ENCODE data around the gene CLCA2. TPM values are rescaled to one million over a fixed set of nuclear protein-coding genes. Genes with fewer than 3 reads are reported as not detected.

Gene CLCA2, protein sequence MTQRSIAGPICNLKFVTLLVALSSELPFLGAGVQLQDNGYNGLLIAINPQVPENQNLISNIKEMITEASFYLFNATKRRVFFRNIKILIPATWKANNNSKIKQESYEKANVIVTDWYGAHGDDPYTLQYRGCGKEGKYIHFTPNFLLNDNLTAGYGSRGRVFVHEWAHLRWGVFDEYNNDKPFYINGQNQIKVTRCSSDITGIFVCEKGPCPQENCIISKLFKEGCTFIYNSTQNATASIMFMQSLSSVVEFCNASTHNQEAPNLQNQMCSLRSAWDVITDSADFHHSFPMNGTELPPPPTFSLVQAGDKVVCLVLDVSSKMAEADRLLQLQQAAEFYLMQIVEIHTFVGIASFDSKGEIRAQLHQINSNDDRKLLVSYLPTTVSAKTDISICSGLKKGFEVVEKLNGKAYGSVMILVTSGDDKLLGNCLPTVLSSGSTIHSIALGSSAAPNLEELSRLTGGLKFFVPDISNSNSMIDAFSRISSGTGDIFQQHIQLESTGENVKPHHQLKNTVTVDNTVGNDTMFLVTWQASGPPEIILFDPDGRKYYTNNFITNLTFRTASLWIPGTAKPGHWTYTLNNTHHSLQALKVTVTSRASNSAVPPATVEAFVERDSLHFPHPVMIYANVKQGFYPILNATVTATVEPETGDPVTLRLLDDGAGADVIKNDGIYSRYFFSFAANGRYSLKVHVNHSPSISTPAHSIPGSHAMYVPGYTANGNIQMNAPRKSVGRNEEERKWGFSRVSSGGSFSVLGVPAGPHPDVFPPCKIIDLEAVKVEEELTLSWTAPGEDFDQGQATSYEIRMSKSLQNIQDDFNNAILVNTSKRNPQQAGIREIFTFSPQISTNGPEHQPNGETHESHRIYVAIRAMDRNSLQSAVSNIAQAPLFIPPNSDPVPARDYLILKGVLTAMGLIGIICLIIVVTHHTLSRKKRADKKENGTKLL
- total RNA-seq = not detected
- polyA plus RNA-seq = 1 to 10 TPM in 1 of 3 donors, under 1 TPM in 2; 0.60 to 2.1 (median 0.60) TPM

DNA sequence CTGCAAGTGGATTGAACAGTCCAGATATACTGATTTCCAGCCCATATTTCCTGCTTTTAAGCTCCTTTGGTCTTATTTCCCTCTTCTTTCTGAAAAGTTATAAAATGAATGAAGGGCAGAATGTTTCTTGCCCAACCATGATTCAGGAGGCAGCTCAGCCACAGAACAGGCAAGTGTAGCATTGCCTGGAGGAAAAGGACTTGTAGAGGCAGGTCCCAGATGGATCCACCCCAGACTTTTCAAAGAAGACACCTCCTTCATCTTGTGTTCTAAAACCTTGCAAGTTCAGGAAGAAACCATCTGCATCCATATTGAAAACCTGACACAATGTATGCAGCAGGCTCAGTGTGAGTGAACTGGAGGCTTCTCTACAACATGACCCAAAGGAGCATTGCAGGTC lies at the start of gene CLCA2:
TSS of gene CLCA2 (plus strand) at position 299 of the 400 bp plus-strand sequence. CDS start at position 376, 77 bp downstream.
- H3K4me3 ChIP-seq = no peak within 1 kb of the TSS
- intact Hi-C loops (cut with DNase I) = no loop called here
- H3K9me3 ChIP-seq = no peaks in the 10 kb centered on the region
- no peak for DNase-seq
- no peaks in the 10 kb centered on the region for H3K36me3 ChIP-seq
- H3K27ac ChIP-seq = no peak within 1 kb of the TSS
- H3K27me3 ChIP-seq = no peaks in the 10 kb centered on the region
- TF ChIP-seq, protein P1, sequence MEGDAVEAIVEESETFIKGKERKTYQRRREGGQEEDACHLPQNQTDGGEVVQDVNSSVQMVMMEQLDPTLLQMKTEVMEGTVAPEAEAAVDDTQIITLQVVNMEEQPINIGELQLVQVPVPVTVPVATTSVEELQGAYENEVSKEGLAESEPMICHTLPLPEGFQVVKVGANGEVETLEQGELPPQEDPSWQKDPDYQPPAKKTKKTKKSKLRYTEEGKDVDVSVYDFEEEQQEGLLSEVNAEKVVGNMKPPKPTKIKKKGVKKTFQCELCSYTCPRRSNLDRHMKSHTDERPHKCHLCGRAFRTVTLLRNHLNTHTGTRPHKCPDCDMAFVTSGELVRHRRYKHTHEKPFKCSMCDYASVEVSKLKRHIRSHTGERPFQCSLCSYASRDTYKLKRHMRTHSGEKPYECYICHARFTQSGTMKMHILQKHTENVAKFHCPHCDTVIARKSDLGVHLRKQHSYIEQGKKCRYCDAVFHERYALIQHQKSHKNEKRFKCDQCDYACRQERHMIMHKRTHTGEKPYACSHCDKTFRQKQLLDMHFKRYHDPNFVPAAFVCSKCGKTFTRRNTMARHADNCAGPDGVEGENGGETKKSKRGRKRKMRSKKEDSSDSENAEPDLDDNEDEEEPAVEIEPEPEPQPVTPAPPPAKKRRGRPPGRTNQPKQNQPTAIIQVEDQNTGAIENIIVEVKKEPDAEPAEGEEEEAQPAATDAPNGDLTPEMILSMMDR (IDR thresholded peaks at IDR 0.05) = no peak
- TF ChIP-seq POLR2AphosphoS5 (IDR thresholded peaks at IDR 0.05) (no peak), POLR2A (IDR thresholded peaks at IDR 0.05) (no peak), EP300 (IDR thresholded peaks at IDR 0.05) (no peak)
- no peaks in the 10 kb centered on the region for H3K4me1 ChIP-seq

DNA sequence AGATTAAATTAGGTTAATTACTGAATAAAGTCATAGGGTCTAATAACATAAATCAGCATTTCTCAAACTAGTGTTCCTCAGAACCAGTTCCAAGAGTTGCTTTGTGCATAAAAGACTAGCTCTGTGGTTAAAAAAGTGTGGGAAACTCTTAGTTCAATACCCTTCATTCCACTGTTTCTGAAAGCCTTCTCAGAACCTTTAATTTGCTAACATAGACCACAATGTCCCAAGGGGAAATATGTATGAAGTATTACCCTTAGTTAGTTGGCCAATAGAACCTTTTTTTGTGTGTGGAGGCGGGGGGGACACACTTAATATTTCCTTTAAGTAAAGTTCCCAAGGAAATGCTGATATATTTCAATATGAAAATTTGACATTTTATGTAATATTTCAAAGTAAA lies 48.3 kb upstream of the CLCA2 start:
- H3K27me3 ChIP-seq = no peaks in the 10 kb centered on the region
- DNase-seq = no peak
- H3K9me3 ChIP-seq = no peaks in the 10 kb centered on the region
- H3K27ac ChIP-seq = no peak overlapping the region
- H3K4me1 ChIP-seq = peaks cover 0 to 3% (median 0%) of the 10 kb centered on the region in 4 donors
- H3K36me3 ChIP-seq = peaks cover 0 to 36% (median 2%) of the 10 kb centered on the region in 4 donors
- WGBS, 2 donors = 90 to 97% methylated on average over 1 of the region's 1 CpG
- TF ChIP-seq, protein P1 (IDR thresholded peaks at IDR 0.05) = no peak
- no peak for TF ChIP-seq POLR2AphosphoS5 (IDR thresholded peaks at IDR 0.05)
- TF ChIP-seq POLR2A (IDR thresholded peaks at IDR 0.05) = no peak
- TF ChIP-seq EP300 (IDR thresholded peaks at IDR 0.05) = no peak
- no peak overlapping the region for H3K4me3 ChIP-seq
- intact Hi-C loops (cut with DNase I) = no loop called here

DNA sequence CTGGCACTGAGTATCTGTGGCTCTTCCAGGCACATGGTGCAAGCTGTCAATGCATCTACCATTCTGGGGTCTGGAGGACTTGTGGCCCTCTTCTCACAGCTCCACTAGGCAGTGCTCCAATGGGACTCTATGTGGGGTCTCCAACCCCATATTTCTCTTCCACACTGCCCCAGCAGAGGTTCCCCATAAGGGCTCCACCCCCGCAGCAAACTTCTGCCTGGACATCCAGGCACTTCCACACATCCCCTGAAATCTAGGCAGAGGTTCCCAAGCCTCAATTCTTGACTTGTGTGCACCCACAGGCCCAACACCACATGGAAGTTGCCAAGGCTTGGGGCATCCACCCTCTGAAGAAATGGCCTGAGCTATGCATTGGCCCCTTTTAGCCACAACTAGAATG lies 46.6 kb upstream of the CLCA2 start:
- Histone ChIP-seq H3K27ac (no peak overlapping the region), H3K36me3 (peaks cover 0 to 36% (median 2%) of the 10 kb centered on the region in 4 donors), H3K27me3 (no peaks in the 10 kb centered on the region), H3K4me1 (peaks cover 0 to 16% (median 0%) of the 10 kb centered on the region in 4 donors), H3K4me3 (no peak overlapping the region), H3K9me3 (no peaks in the 10 kb centered on the region)
- no peak for TF ChIP-seq EP300 (IDR thresholded peaks at IDR 0.05)
- TF ChIP-seq, protein P1 (IDR thresholded peaks at IDR 0.05) = no peak
- no peak for TF ChIP-seq POLR2AphosphoS5 (IDR thresholded peaks at IDR 0.05)
- no peak for TF ChIP-seq POLR2A (IDR thresholded peaks at IDR 0.05)
- intact Hi-C loops (cut with DNase I) = no loop called here
- DNase-seq = no peak
- 94 to 96% methylated on average over 1 of the region's 1 CpG for WGBS, 2 donors

DNA sequence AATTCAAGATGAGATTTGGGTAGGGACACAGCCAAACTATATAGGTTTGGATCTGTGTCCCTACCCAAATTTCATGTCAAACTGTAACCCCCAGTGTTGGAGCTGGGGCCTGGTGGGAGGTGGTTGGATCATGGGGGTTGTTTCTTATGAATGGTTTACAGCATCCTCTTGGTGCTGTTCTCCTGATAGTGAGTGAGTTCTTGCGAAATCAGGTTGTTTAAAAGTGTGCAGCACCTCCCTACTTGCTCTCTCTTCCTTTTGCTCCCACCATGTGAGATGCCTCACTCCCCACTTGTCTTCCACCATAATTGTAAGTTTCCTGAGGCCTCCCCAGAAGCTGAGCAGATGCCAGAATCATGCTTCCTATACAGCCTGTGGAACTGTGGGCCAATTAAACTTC lies 45.2 kb upstream of the CLCA2 start:
- WGBS, 2 donors = 90 to 97% methylated on average over 1 of the region's 1 CpG
- intact Hi-C loops (cut with DNase I) = no loop called here
- no peaks in the 10 kb centered on the region for H3K9me3 ChIP-seq
- H3K4me1 ChIP-seq = peaks cover 0 to 21% (median 0%) of the 10 kb centered on the region in 4 donors
- TF ChIP-seq EP300 (IDR thresholded peaks at IDR 0.05) (no peak), POLR2AphosphoS5 (IDR thresholded peaks at IDR 0.05) (no peak), POLR2A (IDR thresholded peaks at IDR 0.05) (no peak)
- TF ChIP-seq, protein P1 (IDR thresholded peaks at IDR 0.05) = no peak
- no peak for DNase-seq
- no peak overlapping the region for H3K4me3 ChIP-seq
- H3K36me3 ChIP-seq = peaks cover 0 to 32% (median 2%) of the 10 kb centered on the region in 4 donors
- no peak overlapping the region for H3K27ac ChIP-seq
- no peaks in the 10 kb centered on the region for H3K27me3 ChIP-seq

Data from sigmoid colon (tissue), 7 donors.